ENCODE measurements around the gene NEGR1.

GRCh38 chr1:71645015-71645414 lies 637.3 kb downstream of the NEGR1 start:
- TF ChIP-seq EP300 (IDR thresholded peaks at IDR 0.05), result no peak
- TF ChIP-seq CTCF (IDR thresholded peaks at IDR 0.05), result no peak
- no peak for TF ChIP-seq POLR2A (IDR thresholded peaks at IDR 0.05)
- TF ChIP-seq POLR2AphosphoS5 (IDR thresholded peaks at IDR 0.05), result no peak

All from stomach (tissue), 4 donors.